ENCODE measurements around the gene USP1.

Gene USP1

GRCh38 chr1:62426794-62427193, 10.1 kb upstream of the USP1 start:
- no peak for DNase-seq

GRCh38 chr1:62428351-62428750, 8.5 kb upstream of the USP1 start:
- no peak for DNase-seq

GRCh38 chr1:62429581-62429980, 7.3 kb upstream of the USP1 start:
- no peak for DNase-seq

- DNase-seq = no peak
Observed at GRCh38 chr1:62433861-62434617, 2.8 kb upstream of the USP1 start.

GRCh38 chr1:62434618-62435001, 2.2 kb upstream of the USP1 start:
- no peak for DNase-seq

GRCh38 chr1:62435231-62436038, 1.4 kb upstream of the USP1 start:
- DNase-seq = no peak

GRCh38 chr1:62436039-62436465, 797 bp upstream of the USP1 start:
- DNase-seq = no peak

GRCh38 chr1:62437273-62437940, 558 bp downstream of the USP1 start:
- no peak for DNase-seq

GRCh38 chr1:62438163-62438562, 1.3 kb downstream of the USP1 start:
- DNase-seq = no peak

GRCh38 chr1:62439652-62440371, 3.0 kb downstream of the USP1 start:
- no peak for DNase-seq

GRCh38 chr1:62444701-62445100, 7.9 kb downstream of the USP1 start:
- DNase-seq = no peak

- DNase-seq = no peak
Observed at GRCh38 chr1:62448221-62448933, 11.5 kb downstream of the USP1 start.

- no peak for DNase-seq
Observed at GRCh38 chr1:62450301-62450700, 13.5 kb downstream of the USP1 start.

GRCh38 chr1:62452951-62453350, 16.1 kb downstream of the USP1 start:
- no peak for DNase-seq

GRCh38 chr1:62457955-62458354, 21.1 kb downstream of the USP1 start:
- DNase-seq = no peak

- no peak for DNase-seq
Observed at GRCh38 chr1:62462370-62462769, 25.5 kb downstream of the USP1 start.

- DNase-seq = no peak
Observed at GRCh38 chr1:62467092-62467491, 30.2 kb downstream of the USP1 start.

GRCh38 chr1:62476525-62477219, 39.8 kb downstream of the USP1 start:
- DNase-seq = no peak

- DNase-seq = no peak
Observed at GRCh38 chr1:62481681-62482080, 44.8 kb downstream of the USP1 start.

- no peak for DNase-seq
Observed at GRCh38 chr1:62484824-62485468, 48.1 kb downstream of the USP1 start.

GRCh38 chr1:62487956-62488355, 51.1 kb downstream of the USP1 start:
- DNase-seq = no peak

All from NCI-H1048 (cell line).